ENCODE results near the gene TXNDC11.

TXNDC11 gene

DNA sequence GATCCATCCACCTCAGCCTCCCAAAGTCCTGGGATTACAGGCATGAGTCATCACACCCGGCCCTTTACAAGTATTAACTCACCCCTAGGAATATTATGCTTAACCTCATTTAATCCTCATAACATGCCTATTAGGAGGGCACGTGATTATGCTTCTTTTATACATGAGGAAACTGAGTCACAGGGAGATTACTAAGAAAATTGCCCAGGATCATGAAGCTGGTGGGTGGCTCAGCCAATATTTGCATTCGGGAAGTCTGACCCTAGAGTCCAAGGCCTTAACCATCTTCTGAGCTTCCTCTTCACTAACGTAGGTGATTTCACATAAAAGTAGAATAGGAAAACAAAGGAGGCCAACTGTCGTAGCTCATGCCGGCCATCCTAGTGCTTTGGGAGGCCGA is 93.4 kb downstream of the TXNDC11 start:
- DNase-seq = no peak

DNA sequence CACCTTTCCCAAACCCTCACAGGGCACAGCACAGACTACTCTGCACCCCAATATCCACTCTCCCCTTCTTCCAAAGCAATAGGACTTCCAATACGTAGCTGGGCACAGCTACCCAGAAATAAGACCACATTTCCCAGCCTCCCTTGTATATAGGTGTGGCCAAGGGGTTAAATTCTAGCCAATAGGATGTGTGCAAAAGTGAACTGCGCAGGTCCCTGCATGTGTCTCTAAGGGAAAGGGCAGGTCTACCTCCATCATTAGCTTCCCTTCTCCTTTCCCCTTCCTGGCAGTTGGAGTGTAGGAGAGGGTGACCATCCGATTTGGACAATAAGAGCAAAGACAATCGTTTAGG is 99.9 kb downstream of the TXNDC11 start:
- no peak for DNase-seq

DNA sequence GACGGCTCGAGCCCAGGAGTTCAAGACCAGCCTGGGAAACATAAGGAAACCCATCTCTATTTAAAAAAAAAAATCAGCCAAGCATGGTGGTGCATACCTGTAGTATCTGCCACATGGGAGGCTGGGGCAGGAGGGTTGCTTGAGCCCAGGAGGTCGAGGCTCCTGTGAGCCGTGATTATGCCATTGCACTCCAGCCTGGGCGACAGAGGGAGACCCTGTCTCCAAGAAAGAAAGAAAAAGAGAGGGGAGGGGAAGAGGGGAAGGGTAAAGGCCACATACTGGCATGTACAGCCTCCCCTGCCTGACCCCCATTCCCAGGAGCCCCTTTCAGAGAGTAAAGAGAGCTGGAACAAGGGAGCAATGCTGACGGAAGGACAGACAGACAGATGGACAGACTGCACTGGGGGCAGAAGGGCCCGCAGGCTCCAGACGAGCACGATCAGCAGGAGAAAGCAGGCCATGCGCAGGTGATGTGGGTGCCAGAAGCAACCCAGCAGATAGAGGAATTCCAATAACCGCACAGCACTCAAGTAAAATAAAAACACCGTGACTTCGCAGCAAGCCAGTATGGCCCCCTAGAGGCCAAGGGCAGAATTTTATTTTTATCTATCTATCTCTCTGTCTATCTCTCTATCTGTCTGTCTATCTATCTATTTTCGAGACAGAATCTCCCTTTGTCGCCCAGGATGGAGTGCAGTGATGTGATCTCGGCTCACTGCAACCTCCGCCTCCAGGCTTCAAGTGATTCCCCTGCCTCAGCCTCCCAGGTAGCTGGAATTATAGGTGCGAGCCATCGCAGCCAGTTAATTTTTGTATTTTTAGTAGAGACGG is 101.5 kb downstream of the TXNDC11 start:
- peak in 1 of 2 donors; percentile 32 for DNase-seq

DNA sequence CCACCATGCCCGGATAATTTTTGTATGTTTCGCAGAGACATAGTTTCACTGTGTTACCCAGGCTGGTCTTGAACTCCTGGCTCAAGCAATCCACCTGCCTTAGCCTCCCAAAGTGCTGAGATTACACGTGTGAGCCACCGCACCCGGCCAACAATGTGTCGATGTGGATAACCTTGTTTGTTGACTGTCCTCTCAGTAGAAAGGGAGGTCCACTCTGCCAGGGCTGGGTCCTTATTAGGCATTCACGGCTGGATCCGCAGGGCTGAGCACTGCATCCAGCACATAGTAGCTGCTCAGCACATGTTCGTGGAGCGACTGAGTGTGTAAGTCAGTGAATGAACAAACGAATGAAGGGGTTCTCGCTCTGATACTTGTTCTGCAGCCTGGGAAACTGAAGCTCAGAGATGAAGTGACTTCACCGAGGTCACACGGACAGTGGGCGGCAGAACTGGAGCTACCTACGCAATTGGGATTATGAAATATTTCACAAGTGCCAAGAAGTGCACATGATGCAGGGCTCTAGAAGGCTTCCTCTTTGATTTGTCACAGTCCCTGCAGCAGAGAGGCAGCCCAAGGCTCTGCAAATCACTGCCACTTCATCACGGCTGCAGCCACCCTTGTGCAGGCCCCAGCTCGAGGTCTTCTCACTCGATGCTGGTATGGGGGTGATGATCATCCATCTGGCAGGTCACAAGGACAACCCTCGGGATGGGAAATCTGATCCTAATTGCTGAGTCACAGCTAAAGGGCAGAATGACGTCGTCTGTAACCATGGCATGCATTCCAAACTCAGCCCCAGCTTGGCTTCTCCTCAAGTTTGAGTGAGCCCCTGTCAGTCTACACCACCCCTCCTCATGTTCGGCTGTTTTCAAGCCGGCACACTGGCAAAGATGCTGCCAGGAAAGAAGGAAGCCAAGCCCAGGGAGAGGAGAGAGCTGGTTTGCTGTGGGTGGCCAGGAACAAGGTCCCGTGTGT is 102.4 kb downstream of the TXNDC11 start:
- DNase-seq = no peak

DNA sequence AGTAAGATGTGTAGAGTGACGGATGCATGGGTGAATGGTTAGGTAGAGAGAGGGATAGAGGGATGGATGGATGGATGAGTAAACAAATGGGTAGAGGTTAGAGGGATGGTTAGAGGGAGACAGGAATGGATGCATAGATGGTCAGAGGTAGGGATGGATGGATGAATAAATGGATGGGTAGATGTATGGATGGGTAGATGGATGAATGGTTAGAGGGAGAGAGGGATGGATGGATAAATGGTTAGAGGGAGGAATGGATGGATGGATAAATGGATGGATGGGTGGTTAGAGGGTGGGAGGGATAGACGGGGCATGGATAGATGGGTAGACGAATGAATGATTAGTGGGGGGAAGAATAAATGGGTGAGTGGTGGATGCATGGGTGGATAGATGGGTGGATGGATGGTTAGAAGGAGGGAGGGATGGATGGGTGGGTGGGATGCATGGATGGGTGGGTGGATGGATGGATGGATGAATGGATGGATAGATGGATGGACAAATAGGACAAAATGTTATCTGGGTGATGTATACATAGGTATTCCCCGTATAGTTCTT is 103.6 kb downstream of the TXNDC11 start:
- DNase-seq = no peak

DNA sequence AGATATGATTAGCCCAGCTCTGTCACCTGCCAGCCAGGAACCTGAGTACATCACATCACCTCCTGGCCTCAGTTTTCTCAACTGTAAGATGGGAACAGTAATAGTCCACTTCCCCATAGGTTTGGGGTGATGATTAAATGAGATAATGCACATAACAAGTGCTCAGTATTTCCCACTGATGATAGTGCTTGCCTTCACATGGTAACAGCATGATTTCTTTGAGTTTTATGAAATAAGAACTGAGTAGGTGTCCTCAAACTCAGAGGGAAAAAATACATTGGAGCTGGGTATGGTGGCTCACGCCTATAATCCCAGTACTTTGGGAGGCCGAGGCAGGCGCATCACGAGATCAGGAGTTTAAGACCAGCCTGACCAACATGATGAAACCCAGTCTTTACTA is 104.5 kb downstream of the TXNDC11 start:
- DNase-seq = no peak

DNA sequence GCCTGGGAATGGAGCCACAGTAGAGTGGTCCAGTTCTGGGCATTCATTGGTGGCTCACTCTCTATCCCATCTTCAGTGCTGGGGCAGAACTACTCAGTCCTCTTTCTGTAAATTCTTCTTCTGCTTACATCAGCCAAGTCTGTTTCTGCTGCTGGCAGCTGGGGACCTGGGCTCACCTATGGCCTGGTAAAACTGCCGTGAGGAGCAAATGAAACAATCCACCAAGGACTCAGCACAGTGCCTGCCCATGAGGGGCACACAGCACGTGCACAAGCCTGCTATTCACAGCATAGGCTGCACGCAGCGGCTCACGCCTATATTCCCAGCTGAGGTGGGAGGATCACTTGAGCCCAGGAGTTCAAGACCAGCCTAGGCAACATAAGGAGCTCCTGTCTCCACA is 105.3 kb downstream of the TXNDC11 start:
- no peak for DNase-seq

DNA sequence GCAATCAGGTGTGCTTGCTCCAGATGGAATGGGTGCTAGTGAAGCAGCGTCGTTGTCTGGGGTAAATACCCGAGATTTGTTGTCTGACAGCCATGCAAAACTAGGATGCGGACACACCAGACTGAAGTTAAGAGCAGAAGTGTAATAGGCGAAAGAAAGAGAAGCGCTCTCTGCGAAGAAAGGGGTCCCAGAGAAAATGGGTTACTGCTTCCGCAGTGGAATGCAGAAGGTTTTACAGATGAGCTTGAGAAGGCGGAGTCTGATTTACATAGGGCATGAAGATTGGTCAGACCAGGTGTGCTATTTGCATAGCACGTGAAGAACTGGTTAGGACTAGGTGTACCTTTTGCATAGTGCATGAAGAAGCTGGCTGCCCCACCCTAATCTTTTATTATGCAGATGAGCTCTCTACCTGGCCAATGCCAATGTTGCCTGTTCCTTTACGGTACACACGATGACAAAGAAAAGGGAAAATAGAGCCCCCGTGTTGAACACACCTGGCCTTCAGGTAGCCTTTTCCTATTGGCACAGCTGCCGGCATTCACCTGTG is 106.4 kb downstream of the TXNDC11 start:
- DNase-seq = no peak

DNA sequence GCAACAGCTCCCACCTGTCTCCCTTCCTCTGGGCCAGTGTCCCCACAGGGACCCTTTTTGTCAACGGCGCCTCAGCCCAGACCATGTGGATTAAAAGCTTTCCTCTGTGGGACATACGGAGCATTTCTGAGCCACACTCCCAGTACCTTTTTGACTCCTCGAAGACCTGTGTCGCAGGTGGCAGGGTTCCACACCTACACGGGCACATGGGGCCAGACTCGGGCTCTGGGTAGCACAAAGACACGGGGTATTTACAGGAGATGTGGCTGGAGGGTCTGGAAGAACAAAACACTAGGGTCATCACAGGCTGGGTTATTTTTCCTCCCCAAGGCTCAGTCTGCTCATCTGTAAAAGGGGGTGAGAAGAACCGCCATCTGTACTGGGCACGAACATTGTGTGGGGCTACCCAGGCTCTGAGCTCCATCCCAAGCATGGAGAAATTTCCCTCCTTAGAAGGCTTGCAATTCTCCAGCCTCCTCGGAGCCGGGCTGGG is 106.9 kb downstream of the TXNDC11 start:
- no peak for DNase-seq

DNA sequence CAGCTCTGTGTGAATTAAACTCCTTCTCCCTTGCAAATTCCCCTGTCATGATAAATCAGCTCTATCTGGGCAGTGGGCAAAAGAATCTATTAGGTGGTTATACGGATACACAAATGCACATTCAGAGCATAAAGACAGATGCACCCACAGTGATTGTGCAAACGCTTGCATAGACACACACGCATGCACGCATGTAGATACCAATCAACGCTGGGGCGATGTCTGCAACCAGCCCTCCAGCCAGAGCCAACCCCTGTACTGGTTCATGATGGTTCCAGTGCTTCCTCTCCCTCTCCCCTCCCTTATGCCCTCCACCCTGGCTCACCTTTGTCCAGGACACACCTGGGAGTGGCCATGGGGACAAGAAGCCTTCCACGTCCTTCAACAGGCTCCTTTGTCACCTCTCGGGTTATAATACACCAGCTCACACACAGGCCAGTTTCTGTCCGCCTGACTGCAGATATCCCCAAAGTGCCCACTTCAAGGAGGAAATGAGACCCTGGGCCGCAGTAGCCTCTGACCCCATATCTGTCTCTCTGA is 107.5 kb downstream of the TXNDC11 start:
- no peak for DNase-seq

DNA sequence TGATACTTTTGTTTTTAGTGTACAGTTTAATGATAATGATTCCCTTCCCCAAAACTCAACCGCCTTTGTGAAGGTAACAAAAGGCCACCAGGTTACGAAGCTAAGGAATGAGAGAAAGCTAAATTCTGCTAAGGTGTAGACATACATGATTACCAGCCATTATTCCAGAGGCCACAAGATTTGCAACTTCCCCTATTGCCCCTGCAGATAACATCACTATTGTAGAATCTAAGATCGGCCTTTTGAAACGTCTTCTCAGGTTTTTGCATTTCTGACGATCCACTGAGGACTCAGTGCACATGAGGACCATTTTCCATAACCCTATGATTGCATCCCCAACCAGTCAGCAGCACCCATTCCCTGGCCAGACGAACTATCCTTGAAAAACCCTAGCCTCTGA is 108.3 kb downstream of the TXNDC11 start:
- DNase-seq = no peak

DNA sequence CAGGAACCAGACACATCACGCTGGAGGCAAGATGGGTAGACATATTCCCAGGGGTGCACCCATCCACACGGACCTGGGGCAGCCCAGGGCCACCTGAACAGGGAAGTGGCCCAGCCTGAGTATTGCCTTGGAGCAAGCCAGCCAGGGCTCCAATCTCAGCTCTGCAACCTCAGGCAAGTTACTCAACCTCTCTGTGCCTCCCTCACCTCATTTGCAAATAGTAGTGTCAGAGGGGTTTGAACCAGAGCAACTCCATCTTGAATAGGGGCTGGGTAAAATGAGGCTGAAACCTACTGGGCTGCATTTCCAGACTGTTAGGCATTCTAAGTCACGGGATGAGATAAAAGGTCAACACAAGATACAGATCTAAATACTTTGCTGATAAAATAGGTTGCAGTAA is 109.5 kb downstream of the TXNDC11 start:
- no peak for DNase-seq

DNA sequence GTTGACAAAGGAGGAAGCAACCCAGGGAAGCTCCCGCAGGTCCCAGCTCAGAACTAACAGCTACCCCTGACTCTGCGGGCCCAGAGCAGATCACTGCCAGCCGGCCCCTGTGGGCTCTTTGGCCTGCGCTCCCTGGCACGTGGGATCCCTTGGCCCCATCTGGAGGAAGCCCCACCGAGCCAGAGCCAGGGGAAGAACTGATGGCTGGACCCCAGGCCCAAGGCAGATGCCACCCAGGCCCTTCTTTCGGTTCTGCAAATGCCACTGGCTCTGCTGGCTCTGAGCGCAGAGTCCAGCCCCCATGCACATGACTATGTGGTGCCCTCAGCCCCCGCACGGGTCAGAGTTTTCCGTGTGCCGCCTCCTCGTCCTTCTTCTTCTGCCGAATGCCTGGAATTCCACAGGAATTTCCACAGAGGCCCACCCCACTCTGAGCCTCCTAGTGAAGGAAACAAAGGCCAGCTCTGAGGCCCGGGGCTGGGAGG is 110.2 kb downstream of the TXNDC11 start:
- no peak for DNase-seq

DNA sequence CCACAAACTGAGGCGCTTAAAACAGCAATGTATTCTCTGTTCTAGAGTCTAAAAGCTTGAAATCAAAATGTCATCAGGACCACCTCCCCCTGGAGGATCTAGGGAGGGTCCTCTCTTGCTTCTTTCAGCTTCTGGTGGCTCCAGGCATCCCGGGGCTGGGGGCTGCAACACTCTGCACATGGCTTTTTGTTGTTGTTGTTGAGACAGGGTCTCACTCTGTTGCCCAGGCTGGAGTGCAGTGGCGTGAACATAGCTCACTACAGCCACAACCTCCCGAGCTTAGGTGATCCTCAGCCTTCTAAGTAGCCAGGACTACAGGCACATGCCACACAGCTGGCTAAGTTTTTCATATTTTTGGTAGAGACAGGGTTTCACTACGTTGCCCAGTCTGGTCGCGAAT is 111.4 kb downstream of the TXNDC11 start:
- no peak for DNase-seq

DNA sequence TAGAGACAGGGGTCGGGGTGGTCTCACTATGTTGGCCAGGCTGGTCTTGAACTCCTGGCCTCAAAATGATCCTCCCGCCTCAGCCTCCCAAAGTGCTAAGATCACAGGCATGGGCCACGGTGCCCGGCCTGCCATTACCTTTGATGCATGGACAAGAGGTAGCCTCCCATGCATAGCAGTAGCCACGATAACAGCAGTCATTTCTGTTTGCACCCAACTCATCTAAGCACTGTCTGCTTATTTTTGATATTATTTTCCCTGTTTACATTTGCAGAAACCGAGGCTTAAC is 111.9 kb downstream of the TXNDC11 start:
- no peak for DNase-seq

DNA sequence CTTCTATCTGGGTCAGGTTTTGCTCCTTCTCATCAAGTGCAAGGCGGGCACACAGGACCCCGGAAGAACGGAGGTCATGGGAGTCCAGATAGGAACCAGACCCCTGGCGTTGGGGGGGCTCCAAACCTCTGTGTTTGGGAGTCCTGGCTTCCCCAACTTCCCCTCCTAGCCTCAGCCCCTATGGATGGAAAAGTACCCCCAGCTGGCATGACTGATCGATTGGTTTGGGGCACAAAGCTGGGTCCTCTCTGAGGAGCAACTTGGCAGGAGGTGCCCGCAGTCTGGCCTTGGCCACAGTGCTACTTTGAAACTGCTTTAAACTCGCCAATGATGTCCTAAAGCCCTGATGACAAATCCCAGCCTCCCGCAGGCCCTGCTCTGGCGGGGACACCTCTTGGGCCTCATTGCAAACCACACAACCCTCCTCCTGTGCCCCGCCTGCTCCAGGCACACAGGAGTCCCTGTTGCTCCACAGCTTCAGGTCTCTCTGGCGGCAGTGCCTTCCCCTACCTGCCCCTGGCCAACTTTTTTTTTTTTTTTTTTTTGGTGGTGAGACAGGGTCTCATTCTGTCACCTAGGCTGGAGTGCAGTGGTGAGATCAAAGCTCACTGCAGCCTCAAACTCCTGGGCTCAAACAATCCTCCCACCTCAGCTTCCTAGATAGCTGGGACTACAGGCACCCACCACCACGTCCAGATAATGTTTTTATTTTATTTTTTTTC is 112.5 kb downstream of the TXNDC11 start:
- no peak for DNase-seq
